Skeletal muscle cell (primary cell): ENCODE results near the gene NMNAT2.
A peak's percentile ranks its signal among the peaks of the same experiment; 100 is the strongest.
"Not testable (repeated sequence)": the region's sequence is repeated elsewhere in the genome, so short reads cannot be mapped to it uniquely, and the experiment has no call there.

Source experiments
- DNase-seq: peaks from one replicate; pipeline ENCODE4 v3.0.0-alpha.2; 2010; ENCODE audit warnings: low read depth
- H3K4me3 ChIP-seq: 2 replicates; pipeline ENCODE4 v1.5.1; 2011; ENCODE audit warnings: low read depth, mild to moderate bottlenecking, control low read depth, low read length, moderate library complexity

NMNAT2 gene

GRCh38 chr1:183247931-183248330 is 170.2 kb downstream of the NMNAT2 start:
- no peak for DNase-seq
- H3K4me3 ChIP-seq, result no peak overlapping the region

- H3K4me3 ChIP-seq, result no peak overlapping the region
- DNase-seq, result no peak
These were observed 170.7 kb downstream of the NMNAT2 start for GRCh38 chr1:183247484-183247883.

DNA sequence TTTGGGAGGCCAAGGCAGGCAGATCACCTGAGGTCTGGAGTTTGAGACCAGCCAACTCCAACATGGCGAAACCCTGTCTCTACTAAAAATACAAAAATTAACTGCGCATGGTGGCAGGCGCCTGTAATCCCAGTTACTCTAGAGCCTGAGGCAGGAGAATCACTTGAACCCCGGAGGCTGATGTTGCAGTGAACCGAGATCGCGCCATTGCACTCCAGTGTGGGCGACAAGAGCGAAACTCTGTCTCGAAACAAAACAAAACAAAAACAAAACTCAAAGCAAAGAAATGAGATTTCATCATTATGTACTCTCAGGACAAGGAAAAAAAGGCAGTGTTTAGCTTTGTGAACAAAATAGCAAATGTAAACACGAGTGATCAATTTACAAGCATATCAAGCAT is 171.1 kb downstream of the NMNAT2 start:
- no peak for DNase-seq
- H3K4me3 ChIP-seq, result no peak overlapping the region

DNA sequence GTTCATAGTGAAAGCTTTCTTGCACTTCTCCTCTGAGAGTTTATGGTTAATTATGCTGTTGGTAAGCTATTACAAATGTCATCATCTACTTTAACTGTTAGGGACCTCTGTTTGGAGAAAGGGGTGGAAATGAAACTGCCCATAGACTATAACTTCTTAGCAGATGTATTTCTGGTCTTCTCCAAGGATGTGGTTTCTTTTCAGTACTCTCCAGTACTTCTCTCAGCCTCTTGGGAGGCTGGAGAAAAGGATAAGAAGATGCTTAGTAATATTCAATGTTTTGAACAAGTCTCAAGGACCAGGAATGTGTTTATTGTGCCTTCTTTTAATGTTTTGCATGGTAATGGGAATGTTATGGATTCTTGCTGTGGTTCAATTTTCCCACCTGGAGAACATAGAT is 171.7 kb downstream of the NMNAT2 start:
- no peak overlapping the region for H3K4me3 ChIP-seq
- DNase-seq, result no peak

GRCh38 chr1:183245357-183245756 is 172.8 kb downstream of the NMNAT2 start:
- DNase-seq, result no peak
- H3K4me3 ChIP-seq, result no peak overlapping the region

DNA sequence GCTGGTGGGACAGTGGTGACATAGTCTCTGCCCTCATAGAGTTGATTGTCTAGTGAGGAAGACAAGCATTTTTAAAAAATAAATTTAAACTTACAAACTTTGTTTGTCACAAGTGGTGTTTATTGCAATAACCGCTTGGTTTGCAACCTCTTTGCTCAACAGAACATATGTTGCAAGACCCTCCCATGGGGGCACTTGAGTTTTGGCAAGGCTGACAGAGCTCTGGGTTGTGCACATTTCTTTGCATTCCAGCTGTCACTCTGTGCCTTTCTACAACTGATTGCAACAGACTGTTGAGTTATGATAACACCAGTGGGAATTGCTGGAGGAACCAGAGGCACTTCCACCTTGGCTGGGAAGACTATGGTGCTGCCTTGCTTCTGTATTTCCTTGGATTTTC is 173.7 kb downstream of the NMNAT2 start:
- H3K4me3 ChIP-seq, result no peak overlapping the region
- DNase-seq, result peak; percentile 100

GRCh38 chr1:183243161-183244050 is 174.8 kb downstream of the NMNAT2 start:
- peak; percentile 76 for DNase-seq
- no peak overlapping the region for H3K4me3 ChIP-seq

- no peak for DNase-seq
- H3K4me3 ChIP-seq, result no peak overlapping the region
These were observed 175.6 kb downstream of the NMNAT2 start for GRCh38 chr1:183242556-183242955.

DNA sequence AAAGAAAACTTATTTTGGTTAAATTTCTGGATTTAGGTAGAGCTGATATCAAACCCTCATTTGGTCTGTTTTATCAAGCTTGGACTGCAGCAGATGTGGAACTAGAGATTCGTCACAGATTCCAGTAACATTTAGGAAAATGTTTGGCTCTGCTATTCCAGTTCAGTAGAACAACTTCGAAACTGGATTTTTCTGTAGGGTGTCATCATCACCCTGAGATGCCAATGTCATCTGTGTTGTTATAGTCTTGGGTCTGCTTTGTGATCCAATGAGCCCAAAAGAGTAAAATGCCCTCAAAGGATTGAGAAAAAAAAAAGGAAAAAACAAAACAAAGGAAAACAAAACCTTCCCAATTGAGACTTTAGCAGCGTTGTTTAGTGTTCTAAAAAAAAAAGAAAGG is 176.7 kb downstream of the NMNAT2 start:
- DNase-seq, result no peak
- no peak overlapping the region for H3K4me3 ChIP-seq

DNA sequence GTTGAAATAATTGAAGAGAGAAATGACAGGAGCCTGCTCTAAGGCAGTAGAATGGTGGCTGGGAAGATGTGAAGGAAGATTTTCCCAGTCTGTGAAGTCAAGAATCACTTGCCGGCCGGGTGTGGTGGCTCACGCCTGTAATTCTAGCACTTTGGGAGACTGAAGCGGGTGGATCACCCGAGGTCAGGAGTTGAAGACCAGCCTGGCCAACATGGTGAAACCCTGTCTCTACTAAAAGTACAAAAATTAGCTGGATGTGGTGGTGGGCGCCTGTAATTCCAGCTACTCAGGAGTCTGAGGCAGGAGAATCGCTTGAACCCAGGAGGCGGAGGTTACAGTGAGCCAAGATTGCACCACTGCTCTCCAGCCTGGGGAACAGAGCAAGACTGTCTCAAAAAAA is 177.3 kb downstream of the NMNAT2 start:
- H3K4me3 ChIP-seq, DNase-seq: not testable (repeated sequence)

DNA sequence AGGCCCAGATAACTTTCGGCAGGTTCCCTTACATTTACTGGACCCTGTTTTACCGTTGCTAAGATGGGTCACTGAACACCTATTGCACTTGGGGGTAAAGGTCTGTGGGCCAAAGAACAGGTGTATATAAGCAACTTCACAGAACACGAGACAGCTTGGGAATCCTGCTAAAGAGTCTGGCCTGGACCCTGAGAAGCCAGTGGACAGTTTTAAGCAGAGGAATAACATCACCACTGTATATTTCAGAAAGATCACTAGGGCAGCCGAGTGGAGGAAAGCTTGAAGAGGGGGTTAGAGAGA is 177.7 kb downstream of the NMNAT2 start:
- no peak overlapping the region for H3K4me3 ChIP-seq
- no peak for DNase-seq

DNA sequence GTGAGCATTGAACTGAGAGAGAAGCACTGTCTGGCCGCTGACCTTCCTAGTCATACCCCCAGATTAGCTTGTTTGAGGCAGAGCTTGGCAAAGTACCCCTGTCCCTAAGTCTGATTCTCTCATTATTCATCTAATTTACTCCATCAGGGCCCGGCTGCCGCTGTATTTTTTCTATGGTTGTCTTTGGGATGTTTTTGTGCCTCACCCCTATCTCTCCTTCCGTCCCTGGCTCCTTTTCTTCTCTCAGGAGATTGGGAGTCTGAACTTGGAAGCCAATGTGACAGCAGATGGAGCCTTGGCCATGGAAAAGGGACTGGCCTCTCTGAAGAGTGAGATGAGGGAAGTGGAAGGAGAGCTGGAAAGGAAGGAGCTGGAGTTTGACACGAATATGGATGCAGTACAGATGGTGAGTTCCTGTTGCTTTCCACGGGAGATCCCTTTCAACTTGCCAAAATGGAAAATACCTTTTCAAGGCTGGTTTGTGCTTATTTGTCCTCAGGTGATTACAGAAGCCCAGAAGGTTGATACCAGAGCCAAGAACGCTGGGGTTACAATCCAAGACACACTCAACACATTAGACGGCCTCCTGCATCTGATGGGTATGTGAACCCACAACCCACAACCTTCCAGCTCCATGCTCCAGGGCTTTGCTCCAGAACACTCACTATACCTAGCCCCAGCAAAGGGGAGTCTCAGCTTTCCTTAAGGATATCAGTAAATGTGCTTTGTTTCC is 178.2 kb downstream of the NMNAT2 start:
- H3K4me3 ChIP-seq, result no peak overlapping the region
- no peak for DNase-seq

DNA sequence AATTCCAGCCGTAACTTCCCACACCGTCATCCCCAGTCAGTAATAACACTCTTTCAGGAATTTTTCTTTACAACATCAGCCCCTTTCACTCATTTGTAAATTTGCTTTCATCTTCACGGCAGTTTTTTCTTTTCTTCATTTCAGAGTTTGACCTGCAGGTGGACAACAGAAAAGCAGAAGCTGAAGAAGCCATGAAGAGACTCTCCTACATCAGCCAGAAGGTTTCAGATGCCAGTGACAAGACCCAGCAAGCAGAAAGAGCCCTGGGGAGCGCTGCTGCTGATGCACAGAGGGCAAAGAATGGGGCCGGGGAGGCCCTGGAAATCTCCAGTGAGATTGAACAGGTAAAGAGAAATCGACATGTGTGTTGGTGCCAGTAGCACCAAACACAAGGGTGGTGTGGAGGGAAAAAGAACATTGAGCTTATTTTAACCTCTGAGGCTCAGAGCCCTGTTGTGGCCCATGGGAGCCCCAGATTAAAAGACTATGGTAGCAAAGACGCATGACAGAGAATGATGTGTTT is 178.9 kb downstream of the NMNAT2 start:
- DNase-seq, result no peak
- no peak overlapping the region for H3K4me3 ChIP-seq

- peak; percentile 48 for DNase-seq
These were observed 180.1 kb downstream of the NMNAT2 start for GRCh38 chr1:183238071-183238470.

DNA sequence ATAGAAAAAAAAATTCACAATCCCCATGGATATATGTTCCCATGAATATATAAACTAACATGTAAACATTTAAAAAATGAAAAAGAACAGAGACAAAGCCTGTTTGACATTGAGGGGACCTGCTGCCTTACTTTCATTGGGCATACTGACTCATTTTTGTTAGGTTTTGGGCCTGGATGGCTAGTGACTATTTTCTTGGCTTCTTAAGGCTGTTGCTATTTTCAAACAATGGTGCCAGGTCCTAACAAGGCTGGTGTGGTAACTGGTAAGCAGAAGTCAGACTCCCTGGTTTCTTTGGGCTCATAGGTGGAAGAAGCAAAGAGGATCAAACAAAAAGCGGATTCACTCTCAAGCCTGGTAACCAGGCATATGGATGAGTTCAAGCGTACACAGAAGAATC is 181.1 kb downstream of the NMNAT2 start:
- DNase-seq, result no peak

More at GRCh38 chr1:183238071-183238470, 180.1 kb downstream of the NMNAT2 start:
- H3K4me3 ChIP-seq, result no peak overlapping the region

DNA sequence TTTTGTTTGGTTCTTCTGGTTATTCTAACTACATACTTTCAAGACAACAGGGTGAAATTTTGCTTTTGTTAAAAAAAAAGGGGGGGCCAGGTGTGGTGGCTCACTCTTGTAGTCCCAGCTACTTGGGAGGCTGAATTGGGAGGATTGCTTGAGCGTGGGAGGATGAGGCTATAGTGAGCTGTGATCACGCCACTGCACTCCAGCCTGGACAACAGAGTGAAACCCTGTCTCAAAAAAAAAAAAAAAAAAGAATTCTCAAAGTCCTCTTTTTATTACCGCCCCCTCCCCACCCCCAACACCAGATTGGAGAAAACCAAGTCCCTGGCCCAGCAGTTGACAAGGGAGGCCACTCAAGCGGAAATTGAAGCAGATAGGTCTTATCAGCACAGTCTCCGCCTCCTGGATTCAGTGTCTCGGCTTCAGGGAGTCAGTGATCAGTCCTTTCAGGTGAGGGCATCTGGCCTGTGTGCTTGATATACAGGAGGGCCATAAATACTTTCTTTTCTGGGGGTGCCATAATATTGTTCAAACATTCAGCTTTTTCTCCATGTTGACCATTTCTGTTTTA is 181.9 kb downstream of the NMNAT2 start:
- no peak for DNase-seq
- no peak overlapping the region for H3K4me3 ChIP-seq

More for the DNA sequence above, 181.1 kb downstream of the NMNAT2 start:
- H3K4me3 ChIP-seq, result no peak overlapping the region

GRCh38 chr1:183235503-183235902 is 182.7 kb downstream of the NMNAT2 start:
- DNase-seq, result no peak
- H3K4me3 ChIP-seq, result peak overlapping the region; percentile 38

DNA sequence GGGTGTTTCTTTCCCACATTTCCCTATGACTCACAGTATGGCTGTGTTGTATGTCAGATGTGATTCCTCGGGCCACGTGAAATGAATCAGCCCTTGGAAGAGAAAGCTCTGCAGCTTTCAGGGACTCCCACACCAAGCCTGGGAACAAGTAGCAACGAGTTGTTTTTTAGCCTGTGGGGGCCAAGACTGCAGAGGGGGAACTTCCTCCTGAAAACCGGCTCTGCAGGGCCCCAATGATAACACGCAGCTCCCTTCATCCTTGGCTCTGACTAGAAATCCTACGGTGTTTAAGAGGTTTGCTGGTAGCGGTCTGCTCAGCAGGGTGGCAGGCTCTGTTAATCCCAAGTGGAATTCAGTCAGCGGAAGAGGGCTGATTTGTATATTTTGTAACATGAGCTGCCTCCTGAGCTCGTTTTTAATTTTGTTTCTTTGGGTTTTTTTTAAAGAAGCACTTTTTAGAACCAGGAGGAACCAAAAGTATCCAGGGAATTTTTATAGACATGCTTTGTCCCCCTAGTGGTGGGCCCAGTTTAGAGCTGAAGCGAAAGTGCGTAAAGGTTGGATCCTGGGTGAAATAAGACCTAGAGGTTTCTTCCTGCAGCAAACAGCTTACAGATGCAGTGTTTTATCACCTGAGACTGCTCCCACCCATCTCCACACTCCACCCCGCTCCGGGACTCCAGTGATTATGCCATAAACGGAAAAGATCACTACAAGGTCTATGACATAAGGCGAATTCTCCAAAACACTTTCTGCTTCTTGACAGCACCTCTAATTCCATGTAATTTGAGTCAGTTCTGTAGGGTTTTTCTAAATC is 183.3 kb downstream of the NMNAT2 start:
- peak overlapping the region; percentile 38 for H3K4me3 ChIP-seq
- peak; percentile 96 for DNase-seq

GRCh38 chr1:183233113-183233512 is 185.1 kb downstream of the NMNAT2 start:
- DNase-seq, result no peak
- no peak overlapping the region for H3K4me3 ChIP-seq
